HL-60 (cell line): ENCODE measurements around the gene ZFAND3.

Experiments
- DNase-seq, 2 experiments: peaks; one replicate each; pipeline ENCODE4 v3.0.0-alpha.2; 2010 to 2020; ENCODE audit warnings: low read depth in 1 of 2, low spot score in 1 of 2
- H3K27ac ChIP-seq: fragments of 250-450 bp; sonication (Bioruptor Pico); replicated peaks from 2 replicates; pipeline ENCODE4 v1.5.1; 2020; ENCODE audit warnings: mild to moderate bottlenecking, moderate library complexity
- H3K27me3 ChIP-seq: fragments of 250-450 bp; sonication (Bioruptor Pico); 2 replicates; pipeline ENCODE4 v1.5.1; 2021; ENCODE audit warnings: mild to moderate bottlenecking, moderate library complexity; ENCODE audit not compliant: insufficient read depth, poor library complexity, severe bottlenecking
- H3K4me3 ChIP-seq: replicated peaks from 2 replicates; pipeline ENCODE4 v1.5.1; 2011; ENCODE audit warnings: mild to moderate bottlenecking, control low read depth, low read length; ENCODE audit not compliant: insufficient read depth
- CTCF ChIP-seq: IDR thresholded peaks from one replicate; pipeline ENCODE4 v1.5.1; 2011; ENCODE audit warnings: low read length, control low read depth, inconsistent platforms; ENCODE audit not compliant: insufficient read depth
- GABPA ChIP-seq: IDR thresholded peaks from 2 replicates; pipeline ENCODE4 v1.6.1; 2012; ENCODE audit warnings: low read depth
- POLR2AphosphoS5 ChIP-seq: IDR thresholded peaks from 2 replicates; pipeline ENCODE4 v1.6.1; 2012; ENCODE audit warnings: low read depth
- REST ChIP-seq: IDR thresholded peaks from 2 replicates; pipeline ENCODE4 v1.6.1; 2012; ENCODE audit warnings: low read depth; ENCODE audit not compliant: insufficient replicate concordance
- SPI1 ChIP-seq: IDR thresholded peaks from 2 replicates; pipeline ENCODE4 v1.6.1; 2012; ENCODE audit warnings: low read depth, mild to moderate bottlenecking, borderline replicate concordance

ZFAND3 gene

GRCh38 chr6:38174315-38174714 is 354.8 kb downstream of the ZFAND3 start:
- DNase-seq, result no peak
- Histone ChIP-seq H3K27ac (no peak overlapping the region), H3K4me3 (no peak overlapping the region), H3K27me3 (no peaks in the 10 kb centered on the region)
- no peak for TF ChIP-seq CTCF
- TF ChIP-seq GABPA, result no peak
- no peak for TF ChIP-seq SPI1
- no peak for TF ChIP-seq POLR2AphosphoS5

- DNase-seq, result no peak
- H3K27ac ChIP-seq, result no peak overlapping the region
- H3K4me3 ChIP-seq, result no peak overlapping the region
- TF ChIP-seq GABPA, result no peak
- no peak for TF ChIP-seq REST
- no peak for TF ChIP-seq POLR2AphosphoS5
- no peak for TF ChIP-seq CTCF
- no peak for TF ChIP-seq SPI1
- no peaks in the 10 kb centered on the region for H3K27me3 ChIP-seq
Observed at GRCh38 chr6:38174806-38175495, 355.4 kb downstream of the ZFAND3 start.

- TF ChIP-seq SPI1 (no peak), CTCF (no peak), POLR2AphosphoS5 (no peak), REST (no peak), GABPA (no peak)
- DNase-seq, result no peak
- no peak overlapping the region for H3K4me3 ChIP-seq
- no peak overlapping the region for H3K27ac ChIP-seq
- H3K27me3 ChIP-seq, result no peaks in the 10 kb centered on the region
Observed at GRCh38 chr6:38175786-38176185, 356.3 kb downstream of the ZFAND3 start.
